ENCODE results near the gene CAMK2N2.

- TF ChIP-seq CTCF (IDR thresholded peaks at IDR 0.05; ENCODE audit: low read length) = peak; percentile 28; the same call in 1 of the 2 replicates
- no peak for TF ChIP-seq EZH2 (IDR thresholded peaks at IDR 0.05; ENCODE audit: borderline replicate concordance, low read length)
Observed at GRCh38 chr3:184229394-184230080, 31.8 kb downstream of the CAMK2N2 start, which contains the start of gene VWA5B2.

Measured in OCI-LY1 (cell line).